Mucosa of gallbladder (tissue), 1 donor: ENCODE data around the gene EMP1. TPM values are rescaled to one million over a fixed set of nuclear protein-coding genes. Genes with fewer than 3 reads are reported as not detected.
"Not testable (repeated sequence)": the region's sequence is repeated elsewhere in the genome, so short reads cannot be mapped to it uniquely, and the experiment has no call there.

ENCODE experiments used
- DNase-seq: peaks from one replicate; pipeline ENCODE4 v3.0.0-alpha.2; 2020; ENCODE audit warnings: low spot score
- total RNA-seq: library from RNA; stranded (reverse); gene quantifications from one replicate; pipeline ENCODE4 v1.2.1, GENCODE V29; 2021
- donor health status: DM: no; HTN: no; CAD: no.

Gene EMP1
- total RNA-seq, 1 donor from 2014 or later = 66.0 TPM

- no peak for DNase-seq
These were observed 60.9 kb downstream of the EMP1 start for GRCh38 chr12:13257356-13257875.

DNA sequence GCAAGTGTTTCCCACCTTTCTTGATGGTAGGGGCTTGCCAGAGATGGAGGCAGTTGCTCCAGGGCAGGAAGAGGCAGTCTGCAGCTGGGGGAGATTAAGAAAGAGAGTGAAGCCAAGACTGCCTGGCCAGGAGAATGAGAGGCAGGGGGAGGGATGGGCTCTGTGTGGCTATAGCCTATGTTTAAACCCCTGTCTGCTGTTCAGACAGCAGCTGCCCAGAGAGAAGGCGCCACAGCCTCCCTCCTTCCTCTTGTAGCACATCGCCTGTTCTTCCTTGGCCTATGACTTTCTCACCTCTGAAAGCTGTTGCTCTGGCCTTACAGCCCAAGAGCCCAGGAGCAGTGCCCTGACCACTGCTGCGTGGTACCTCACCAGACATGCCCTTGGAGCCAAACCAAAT is 61.7 kb downstream of the EMP1 start:
- DNase-seq = no peak

DNA sequence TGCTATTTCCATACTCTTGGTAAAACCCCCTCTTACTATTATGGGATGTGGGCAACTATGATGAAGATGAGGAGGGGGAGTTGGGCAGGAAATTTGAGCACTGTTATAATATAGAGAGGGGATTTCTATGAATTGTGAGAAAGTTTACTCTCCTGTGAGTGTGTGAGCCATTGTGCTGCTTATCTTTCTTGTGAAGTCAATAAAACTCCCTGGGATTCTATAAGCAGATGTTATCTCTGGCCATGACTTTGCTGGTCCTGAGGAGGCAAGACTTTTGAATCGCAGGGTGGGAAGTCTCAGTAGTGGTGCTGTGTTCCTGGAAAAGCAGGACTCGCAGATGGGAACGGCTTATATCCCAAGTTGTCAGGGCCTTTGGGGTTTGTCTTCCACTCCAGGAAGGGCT is 62.2 kb downstream of the EMP1 start:
- no peak for DNase-seq

GRCh38 chr12:13259625-13260024 is 63.1 kb downstream of the EMP1 start:
- not testable (repeated sequence) for DNase-seq

DNA sequence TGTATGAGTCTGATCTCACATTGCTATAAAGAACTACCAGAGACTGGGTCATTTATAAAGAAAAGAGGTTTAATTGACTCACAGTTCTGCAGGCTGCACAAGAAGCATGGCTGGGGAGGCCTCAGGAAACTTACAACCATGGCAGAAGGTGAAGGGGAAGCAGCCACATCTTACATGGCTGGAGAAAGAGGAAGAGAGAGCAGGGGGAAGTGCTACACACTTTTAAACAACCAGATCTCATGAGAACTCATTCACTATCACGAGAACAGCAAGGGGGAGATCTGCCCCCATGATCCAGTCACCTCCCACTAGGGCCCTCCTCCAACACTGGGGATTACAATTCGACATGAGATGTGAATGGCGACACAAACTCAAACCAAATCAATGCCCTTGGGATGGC is 71.3 kb downstream of the EMP1 start:
- not testable (repeated sequence) for DNase-seq

DNA sequence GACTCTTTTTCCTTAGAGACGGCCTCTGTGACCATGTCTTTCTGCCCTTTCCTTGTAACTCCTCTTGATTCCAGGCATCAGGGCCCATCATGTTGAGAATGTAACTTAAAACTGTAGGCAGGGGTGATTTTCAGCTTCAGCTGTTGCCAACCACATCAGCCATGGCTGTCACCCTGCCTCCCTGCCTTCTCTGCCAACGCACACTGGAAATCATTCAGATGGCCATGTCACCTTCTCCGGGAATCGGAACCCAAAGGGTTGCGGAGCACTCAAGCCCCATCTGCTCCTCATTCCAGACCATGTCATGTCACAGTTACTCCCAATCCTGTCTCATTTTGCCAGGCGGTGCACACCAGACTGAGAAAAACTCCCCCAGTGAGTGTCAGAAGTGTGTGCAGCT is 72.1 kb downstream of the EMP1 start:
- no peak for DNase-seq

Other genes with a start within 250 kb of the EMP1 start
- not detected for gene GPRC5D, start 244.6 kb upstream of the EMP1 start, total RNA-seq
- 90.2 TPM for gene HEBP1, start 196.5 kb upstream of the EMP1 start, total RNA-seq
- gene FAM234B, start 152.3 kb upstream of the EMP1 start, total RNA-seq = 6.6 TPM
- gene GSG1, start 93.1 kb upstream of the EMP1 start, total RNA-seq = 0.83 TPM